SU-DHL-6 (cell line): ENCODE measurements around the gene ERAP2.

ENCODE experiments used
- EZH2phosphoT487 ChIP-seq: fragments of 200-600 bp; sonication (generic), shearing (Covaris generic); conservative IDR thresholded peaks from 2 replicates; pipeline ENCODE4 v1.6.1; 2018; ENCODE audit warnings: mild to moderate bottlenecking, antibody characterized with exemption, low read length, moderate library complexity, mixed read lengths
- TF ChIP-seq, protein P1 (sequence below): fragments of 200-600 bp; sonication (generic); IDR thresholded peaks from one replicate; pipeline ENCODE4 v1.5.1; 2017; ENCODE audit warnings: antibody characterized with exemption, mild to moderate bottlenecking, low read length, moderate library complexity; ENCODE audit not compliant: insufficient read depth, poor library complexity, severe bottlenecking

DNA sequence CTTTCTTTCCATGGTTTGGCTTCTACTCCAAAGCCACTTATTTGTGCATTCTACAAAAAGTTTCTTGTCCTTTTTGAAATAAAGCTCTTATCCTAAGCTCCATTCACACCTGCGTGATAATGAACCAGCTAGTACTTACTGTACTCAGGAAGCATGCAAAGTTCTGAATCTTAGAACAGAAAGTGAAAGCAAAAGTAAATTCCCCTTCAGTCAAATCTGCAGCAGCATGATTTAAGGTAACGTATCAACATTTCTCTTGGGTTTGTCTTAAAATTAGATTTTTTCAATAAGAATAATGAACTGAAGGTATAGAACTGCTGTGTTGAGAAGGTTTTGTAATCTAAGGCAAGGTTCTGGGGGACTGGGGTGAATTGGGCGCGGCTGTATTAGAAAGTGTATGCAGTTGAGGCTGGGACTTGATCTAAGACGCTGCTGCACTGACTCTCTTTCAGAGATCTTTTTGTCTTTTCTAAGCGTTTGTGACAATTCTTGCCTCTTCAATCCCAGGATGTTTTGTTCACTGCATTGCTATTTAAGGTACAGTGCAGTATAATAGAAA lies at the start of gene ERAP2:
- TF ChIP-seq, protein P1, sequence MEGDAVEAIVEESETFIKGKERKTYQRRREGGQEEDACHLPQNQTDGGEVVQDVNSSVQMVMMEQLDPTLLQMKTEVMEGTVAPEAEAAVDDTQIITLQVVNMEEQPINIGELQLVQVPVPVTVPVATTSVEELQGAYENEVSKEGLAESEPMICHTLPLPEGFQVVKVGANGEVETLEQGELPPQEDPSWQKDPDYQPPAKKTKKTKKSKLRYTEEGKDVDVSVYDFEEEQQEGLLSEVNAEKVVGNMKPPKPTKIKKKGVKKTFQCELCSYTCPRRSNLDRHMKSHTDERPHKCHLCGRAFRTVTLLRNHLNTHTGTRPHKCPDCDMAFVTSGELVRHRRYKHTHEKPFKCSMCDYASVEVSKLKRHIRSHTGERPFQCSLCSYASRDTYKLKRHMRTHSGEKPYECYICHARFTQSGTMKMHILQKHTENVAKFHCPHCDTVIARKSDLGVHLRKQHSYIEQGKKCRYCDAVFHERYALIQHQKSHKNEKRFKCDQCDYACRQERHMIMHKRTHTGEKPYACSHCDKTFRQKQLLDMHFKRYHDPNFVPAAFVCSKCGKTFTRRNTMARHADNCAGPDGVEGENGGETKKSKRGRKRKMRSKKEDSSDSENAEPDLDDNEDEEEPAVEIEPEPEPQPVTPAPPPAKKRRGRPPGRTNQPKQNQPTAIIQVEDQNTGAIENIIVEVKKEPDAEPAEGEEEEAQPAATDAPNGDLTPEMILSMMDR = no peak
- TF ChIP-seq EZH2phosphoT487 = no peak
